B cell (primary cell): ENCODE data around the gene IL6ST. TPM values are rescaled to one million over a fixed set of nuclear protein-coding genes. Genes with fewer than 3 reads are reported as not detected.

Experiments
- ATAC-seq: fragments of 200-7000 bp; cut with Tn5 transposase; one replicate; pipeline ENCODE4 v1.10.0; 2021; ENCODE audit warnings: low read depth, mild to moderate bottlenecking, moderate number of reproducible peaks, moderate library complexity
- CTCF ChIA-PET: fragments of 350-600 bp; sonication (Branson Sonifier 250); formaldehyde crosslinking; loops from one replicate; lab custom pipeline; 2021; ENCODE audit warnings: antibody characterized with exemption, inconsistent platforms; lab: Charles Lee
- POLR2A ChIA-PET: fragments of 350-600 bp; sonication (Branson Sonifier 250); formaldehyde crosslinking; loops from one replicate; lab custom pipeline; 2021; ENCODE audit warnings: antibody characterized with exemption; lab: Charles Lee
- DNase-seq: peaks from one replicate; pipeline ENCODE4 v3.0.0; 2013
- H2AFZ ChIP-seq: 2 replicates; pipeline ENCODE4 v1.6.1; 2012; ENCODE audit warnings: mild to moderate bottlenecking, low read depth, low read length; ENCODE audit not compliant: insufficient read depth, poor library complexity, severe bottlenecking
- H3K27ac ChIP-seq, 2 donors: 1 replicate in 1 of 2; 2 replicates in 1 of 2; pipeline ENCODE4 v1.5.1; 2012 to 2013; ENCODE audit warnings: low read length in 2 of 2, mild to moderate bottlenecking in 2 of 2, moderate library complexity in 1 of 2
- H3K27me3 ChIP-seq, 4 experiments: fragments of 200-600 bp in 1 of 4; sonication (generic) in 1 of 4; replicated peaks in 1 of 4; 1 replicate in 2 of 4; 2 replicates in 2 of 4; pipeline versions ENCODE4 v1.6.1 to v1.7.0; 2013 to 2016; ENCODE audit warnings: low read length in 3 of 4, mild to moderate bottlenecking in 2 of 4, mixed read lengths in 1 of 4, moderate library complexity in 1 of 4; ENCODE audit not compliant: insufficient read depth in 4 of 4, control insufficient read depth in 3 of 4; ENCODE audit errors: control extremely low read depth in 1 of 4
- H3K36me3 ChIP-seq, 2 experiments: replicated peaks in 1 of 2; 1 replicate in 1 of 2; 2 replicates in 1 of 2; pipeline versions ENCODE4 v1.6.1 to v1.7.1; 2013; ENCODE audit warnings: low read length in 1 of 2; ENCODE audit not compliant: insufficient read depth in 2 of 2, control insufficient read depth in 1 of 2; ENCODE audit errors: control extremely low read depth in 1 of 2, extremely low read depth in 1 of 2
- H3K4me1 ChIP-seq, 2 donors: fragments of 200-600 bp in 1 of 2; sonication (generic) in 1 of 2; 1 replicate in 1 of 2; 2 replicates in 1 of 2; pipeline versions ENCODE4 v1.5.1 to v1.6.1; 2013 to 2017; ENCODE audit warnings: low read length in 2 of 2; ENCODE audit not compliant: control insufficient read depth in 2 of 2, insufficient read depth in 2 of 2
- H3K4me2 ChIP-seq: replicated peaks from 2 replicates; pipeline ENCODE3; 2012; ENCODE audit warnings: mild to moderate bottlenecking, low read depth, low read length; ENCODE audit not compliant: poor library complexity, severe bottlenecking
- H3K4me3 ChIP-seq, 5 experiments: fragments of 200-600 bp in 1 of 5; sonication (generic) in 1 of 5; 1 replicate in 3 of 5; 2 replicates in 2 of 5; pipeline versions ENCODE4 v1.5.1 to v1.7.0; 2011 to 2016; ENCODE audit warnings: low read length in 4 of 5, mild to moderate bottlenecking in 4 of 5, low read depth in 2 of 5, control low read depth in 1 of 5, moderate library complexity in 1 of 5; ENCODE audit not compliant: insufficient read depth in 1 of 5; ENCODE audit errors: control extremely low read depth in 1 of 5, extremely low read depth in 1 of 5
- H3K79me2 ChIP-seq: fragments of 200-600 bp; sonication (generic); one replicate; pipeline ENCODE4 v1.6.0; 2016; ENCODE audit warnings: low read length; ENCODE audit not compliant: control insufficient read depth, insufficient read depth
- H3K9ac ChIP-seq: fragments of 200-600 bp; sonication (generic); 2 replicates; pipeline ENCODE4 v1.6.1; 2017; ENCODE audit warnings: mild to moderate bottlenecking, low read length, moderate library complexity
- H3K9me3 ChIP-seq, 3 donors: one replicate each; pipeline versions ENCODE4 v1.6.1 to v1.7.1; 2013; ENCODE audit warnings: low read length in 2 of 3; ENCODE audit not compliant: control insufficient read depth in 2 of 3, insufficient read depth in 1 of 3; ENCODE audit errors: control extremely low read depth in 1 of 3
- H4K20me1 ChIP-seq: 2 replicates; pipeline ENCODE4 v1.6.0; 2012; ENCODE audit warnings: mild to moderate bottlenecking, low read length; ENCODE audit not compliant: insufficient read depth, control insufficient read depth, poor library complexity, severe bottlenecking
- H3K27ac Mint-ChIP-seq: one replicate; pipeline ENCODE4 v1.8.0; 2021; ENCODE audit warnings: mixed read lengths
- H3K27me3 Mint-ChIP-seq: one replicate; pipeline ENCODE4 v1.8.0; 2021; ENCODE audit warnings: mixed read lengths
- H3K4me1 Mint-ChIP-seq: one replicate; pipeline ENCODE4 v1.8.0; 2021; ENCODE audit warnings: mixed read lengths
- H3K4me3 Mint-ChIP-seq: one replicate; pipeline ENCODE4 v1.8.0; 2021; ENCODE audit warnings: mixed read lengths
- H3K9me3 Mint-ChIP-seq: one replicate; pipeline ENCODE4 v1.8.0; 2022; ENCODE audit warnings: mixed read lengths; ENCODE audit not compliant: insufficient read depth
- EZH2 ChIP-seq: IDR thresholded peaks from 2 replicates; pipeline ENCODE4 v1.6.1; 2012; ENCODE audit warnings: borderline replicate concordance, low read depth, mild to moderate bottlenecking, moderate library complexity, low read length; ENCODE audit not compliant: insufficient read depth, poor library complexity, severe bottlenecking
- WGBS: methylation state at CpG from one replicate; pipeline ENCODE4 v1.1.5; 2013; ENCODE audit warnings: missing lambda C conversion rate; ENCODE audit not compliant: insufficient coverage; 5-methylcytosine and 5-hydroxymethylcytosine counted together
- intact Hi-C: fragments of 100-400 bp; cut with micrococcal nuclease; formaldehyde crosslinking; loops from one replicate; pipeline ENCODE4 v1.10.0; 2022
- polyA plus RNA-seq: library from polyadenylated mRNA; depleted of rRNA; stranded (reverse); fragments of >200 nt; gene quantifications from 2 replicates; pipeline ENCODE4 v1.2.3, GENCODE V29; 2012
- total RNA-seq, 2 donors: library from RNA; stranded (reverse); fragments of 120-200 nt in 1 of 2; gene quantifications; 1 replicate in 1 of 2; 2 replicates in 1 of 2; pipeline versions ENCODE4 v1.2.3 to v1.2.4, GENCODE V29; 2013 to 2022
- TF ChIP-seq, protein P1 (sequence below): fragments of 200-600 bp; IDR thresholded peaks from one replicate; pipeline ENCODE4 v1.8.0; 2022; ENCODE audit warnings: antibody characterized with exemption, mild to moderate bottlenecking

Gene IL6ST
- total and polyA plus RNA-seq, 2 donors (not counting 1 experiment from before 2014, with no cell fraction given), result 4.3 to 28.0 TPM

DNA sequence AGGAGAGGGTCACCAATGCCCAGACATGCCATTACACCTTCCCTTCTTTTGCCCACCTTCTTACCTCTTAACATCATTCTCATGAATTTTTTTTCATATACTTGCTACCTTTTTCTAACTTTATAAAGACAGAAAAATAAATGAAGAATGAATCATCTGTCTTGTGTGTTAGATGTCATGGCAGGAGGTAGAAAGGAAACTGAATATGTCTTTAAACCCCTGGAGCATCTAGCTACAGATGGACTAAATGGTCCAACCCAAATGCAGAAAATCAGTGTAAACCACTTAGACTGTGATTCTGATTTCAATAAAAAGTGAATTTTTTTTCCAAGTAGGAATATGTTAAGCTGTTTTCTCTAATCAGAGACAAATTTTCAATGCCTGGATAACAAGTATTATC, 11.8 kb upstream of the IL6ST start:
- POLR2A ChIA-PET, result interaction anchor here (1.3 kb wide), 1 partner anchor 11 kb away, joined by 3 read pairs; no protein-coding TSS in a partner anchor
- Histone ChIP-seq H3K4me1 (peaks cover 5% of the 10 kb centered on the region in 2 donors), H3K79me2 (no peaks in the 10 kb centered on the region), H3K9ac (no peak overlapping the region), H2AFZ (no peak overlapping the region), H3K9me3 (peaks cover 0 to 6% (median 5%) of the 10 kb centered on the region in 3 donors), H3K36me3 (no peaks in the 10 kb centered on the region), H3K4me2 (no peak overlapping the region), H3K4me3 (no peak overlapping the region), H3K27ac (no peak overlapping the region), H4K20me1 (no peaks in the 10 kb centered on the region), H3K27me3 (no peaks in the 10 kb centered on the region)
- Mint-ChIP-seq H3K4me1 (peaks cover 7% of the 10 kb centered on the region), H3K27me3 (peaks cover 8% of the 10 kb centered on the region), H3K27ac (no peak overlapping the region), H3K9me3 (peaks cover 1% of the 10 kb centered on the region), H3K4me3 (no peak overlapping the region)
- CTCF ChIA-PET, result no interaction called here
- no peak for ATAC-seq
- no peak for TF ChIP-seq EZH2
- TF ChIP-seq, protein P1, sequence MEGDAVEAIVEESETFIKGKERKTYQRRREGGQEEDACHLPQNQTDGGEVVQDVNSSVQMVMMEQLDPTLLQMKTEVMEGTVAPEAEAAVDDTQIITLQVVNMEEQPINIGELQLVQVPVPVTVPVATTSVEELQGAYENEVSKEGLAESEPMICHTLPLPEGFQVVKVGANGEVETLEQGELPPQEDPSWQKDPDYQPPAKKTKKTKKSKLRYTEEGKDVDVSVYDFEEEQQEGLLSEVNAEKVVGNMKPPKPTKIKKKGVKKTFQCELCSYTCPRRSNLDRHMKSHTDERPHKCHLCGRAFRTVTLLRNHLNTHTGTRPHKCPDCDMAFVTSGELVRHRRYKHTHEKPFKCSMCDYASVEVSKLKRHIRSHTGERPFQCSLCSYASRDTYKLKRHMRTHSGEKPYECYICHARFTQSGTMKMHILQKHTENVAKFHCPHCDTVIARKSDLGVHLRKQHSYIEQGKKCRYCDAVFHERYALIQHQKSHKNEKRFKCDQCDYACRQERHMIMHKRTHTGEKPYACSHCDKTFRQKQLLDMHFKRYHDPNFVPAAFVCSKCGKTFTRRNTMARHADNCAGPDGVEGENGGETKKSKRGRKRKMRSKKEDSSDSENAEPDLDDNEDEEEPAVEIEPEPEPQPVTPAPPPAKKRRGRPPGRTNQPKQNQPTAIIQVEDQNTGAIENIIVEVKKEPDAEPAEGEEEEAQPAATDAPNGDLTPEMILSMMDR, result no peak
- intact Hi-C loops, result no loop called here
- DNase-seq, result no peak

DNA sequence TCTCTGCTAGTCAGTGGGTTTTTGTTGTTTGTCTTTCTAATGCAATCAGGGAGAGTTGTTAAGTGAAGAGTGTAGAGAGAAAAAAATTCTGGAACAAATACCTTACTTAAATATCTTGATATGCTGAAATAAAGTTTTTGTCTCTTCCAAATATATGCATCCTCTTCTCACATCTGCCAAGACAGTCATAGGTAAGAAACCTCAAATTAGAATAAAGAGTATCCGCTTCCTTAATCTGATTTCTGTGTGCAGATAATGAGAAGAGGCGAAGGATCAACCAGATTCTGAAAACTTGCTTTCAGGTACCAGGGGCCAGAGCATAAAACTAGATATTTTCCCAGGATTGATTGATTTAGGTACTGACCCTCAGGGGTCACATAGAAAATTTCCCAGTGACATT, 11.3 kb upstream of the IL6ST start:
- Histone ChIP-seq H3K27me3 (no peaks in the 10 kb centered on the region), H3K4me1 (peaks cover 5% of the 10 kb centered on the region in 2 donors), H2AFZ (no peak overlapping the region), H3K4me2 (no peak overlapping the region), H3K27ac (no peak overlapping the region), H3K79me2 (no peaks in the 10 kb centered on the region), H3K4me3 (no peak overlapping the region), H3K36me3 (no peaks in the 10 kb centered on the region), H3K9me3 (peaks cover 0 to 6% (median 5%) of the 10 kb centered on the region in 3 donors), H3K9ac (no peak overlapping the region), H4K20me1 (no peaks in the 10 kb centered on the region)
- ChIA-PET POLR2A (interaction anchor here (1.3 kb wide), 1 partner anchor 11 kb away, joined by 3 read pairs; no protein-coding TSS in a partner anchor), CTCF (no interaction called here)
- no CpG with 5 or more reads among the region's 2 CpGs for WGBS
- DNase-seq, result no peak
- no peak overlapping the region for H3K4me3 Mint-ChIP-seq
- intact Hi-C loops, result no loop called here
- peaks cover 8% of the 10 kb centered on the region for H3K27me3 Mint-ChIP-seq
- no peak for ATAC-seq
- TF ChIP-seq, protein P1, result no peak
- TF ChIP-seq EZH2, result no peak
- peaks cover 1% of the 10 kb centered on the region for H3K9me3 Mint-ChIP-seq
- H3K4me1 Mint-ChIP-seq, result peaks cover 7% of the 10 kb centered on the region
- H3K27ac Mint-ChIP-seq, result no peak overlapping the region
